ENCODE data around the gene PPP4R3B.

DNA sequence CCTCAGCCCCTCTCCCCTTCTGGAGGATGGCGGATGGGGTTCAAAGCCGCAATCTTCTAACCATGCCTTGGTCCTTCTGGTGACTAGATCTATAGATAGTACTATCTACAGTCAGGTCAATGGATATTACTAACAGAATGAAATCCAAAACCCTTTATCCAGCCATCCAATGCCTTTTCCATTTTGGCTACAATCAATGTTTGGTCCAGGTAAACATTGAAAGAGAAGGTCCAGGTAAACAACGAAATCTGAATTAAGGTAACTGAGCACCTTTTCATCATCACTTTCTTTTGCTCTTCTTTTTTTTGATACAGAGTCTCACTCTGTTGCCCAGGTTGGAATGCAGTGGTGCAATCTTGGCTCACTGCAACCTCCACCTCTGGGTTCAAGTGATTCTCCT, 9.7 kb downstream of the PPP4R3B start:
- TF ChIP-seq EGR1 (IDR thresholded peaks at IDR 0.05; ENCODE audit: low read depth in 2 of 2) = no peak
- no peak for TF ChIP-seq RAD21 (IDR thresholded peaks at IDR 0.05)
